ENCODE results near the gene CAMTA1.

Gene CAMTA1

DNA sequence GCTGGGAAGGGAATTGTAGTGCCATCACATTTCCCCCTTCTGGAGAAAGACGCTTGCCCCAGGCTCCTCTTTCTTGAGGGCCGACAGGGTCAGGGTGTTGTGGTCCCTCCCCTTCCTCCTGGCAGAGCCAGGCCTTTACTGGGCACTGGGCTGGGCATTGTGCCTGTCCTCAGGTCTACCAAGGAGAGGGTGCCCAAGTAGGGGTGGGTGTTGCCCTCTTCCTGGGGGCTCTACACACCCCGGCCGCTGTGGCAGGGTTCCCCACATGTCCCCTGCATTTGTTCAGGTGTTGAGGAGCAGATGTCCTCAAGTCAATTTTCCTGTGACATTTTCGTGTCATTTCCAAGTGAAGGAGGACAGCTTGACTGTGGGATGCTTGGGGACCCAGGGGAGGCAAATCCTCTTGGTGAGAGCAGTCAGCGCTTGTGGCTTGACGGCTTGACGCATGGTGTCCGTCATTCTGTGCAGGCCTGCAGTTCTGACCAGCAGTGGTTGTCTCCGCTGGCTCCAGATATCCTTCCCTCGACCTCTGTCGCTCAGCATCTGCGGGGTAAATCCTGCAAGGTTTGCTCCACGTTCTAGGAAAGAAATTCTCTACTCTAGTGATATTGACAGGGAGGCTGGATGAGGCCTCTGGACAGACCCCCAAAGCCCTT lies 804.0 kb downstream of the CAMTA1 start:
- no peaks in the 10 kb centered on the region for H3K9me3 ChIP-seq (ENCODE audit: control insufficient read depth, low read length)
- no peak overlapping the region for H3K4me3 ChIP-seq (ENCODE audit: insufficient read depth, low read depth, low read length)
- H3K27ac ChIP-seq (ENCODE audit: insufficient read depth, low read depth, low read length, poor library complexity, severe bottlenecking) = no peak overlapping the region
- 92 to 93% methylated on average over 14 of the region's 14 CpGs for WGBS, 2 experiments
- no peaks in the 10 kb centered on the region for H3K36me3 ChIP-seq (ENCODE audit: control insufficient read depth, insufficient read depth, low read length)
- no peaks in the 10 kb centered on the region for H3K27me3 ChIP-seq (ENCODE audit: control insufficient read depth, insufficient read depth, low read length, poor library complexity, severe bottlenecking)
- H3K4me1 ChIP-seq (ENCODE audit: control insufficient read depth, insufficient read depth, low read length) = no peaks in the 10 kb centered on the region

DNA sequence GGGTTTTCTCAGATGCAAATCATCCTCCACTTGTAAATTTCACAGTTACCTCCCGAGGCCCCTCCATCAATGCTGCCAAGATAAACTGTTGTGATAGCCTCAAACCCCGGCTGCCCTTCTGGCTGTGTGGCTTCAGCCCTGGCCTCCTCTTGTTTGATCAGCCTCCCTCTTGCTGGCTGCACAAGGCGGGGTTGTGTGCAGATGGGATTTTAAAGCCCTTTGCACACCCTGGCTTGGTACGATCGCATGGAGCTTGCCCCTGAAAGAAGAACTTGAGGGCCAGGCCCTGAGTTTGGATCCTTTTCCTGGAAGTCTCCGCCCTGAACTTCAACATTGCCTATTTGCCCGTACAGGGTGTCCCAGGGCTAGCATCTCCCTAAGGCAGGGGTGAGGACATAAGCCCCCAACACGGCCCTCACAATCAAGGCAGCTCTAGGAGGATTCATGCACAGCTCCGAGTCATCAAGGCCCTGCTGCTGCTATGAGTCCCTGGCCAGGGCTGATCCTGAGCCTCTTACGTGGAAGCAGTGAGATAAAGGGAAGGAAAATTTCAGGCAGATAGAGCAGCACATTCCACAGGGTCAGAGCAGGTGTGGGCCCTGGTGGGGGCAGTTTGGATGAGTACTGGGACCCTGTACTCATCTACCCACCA lies 804.6 kb downstream of the CAMTA1 start:
- no peaks in the 10 kb centered on the region for H3K27me3 ChIP-seq (ENCODE audit: control insufficient read depth, insufficient read depth, low read length, poor library complexity, severe bottlenecking)
- whole genome bisulfite sequencing, 2 experiments = 90 to 93% methylated on average over 10 of the region's 10 CpGs
- no peaks in the 10 kb centered on the region for H3K9me3 ChIP-seq (ENCODE audit: control insufficient read depth, low read length)
- peaks cover 7% of the 10 kb centered on the region for H3K4me1 ChIP-seq (ENCODE audit: control insufficient read depth, insufficient read depth, low read length)
- no peaks in the 10 kb centered on the region for H3K36me3 ChIP-seq (ENCODE audit: control insufficient read depth, insufficient read depth, low read length)
- no peak overlapping the region for H3K4me3 ChIP-seq (ENCODE audit: insufficient read depth, low read depth, low read length)
- H3K27ac ChIP-seq (ENCODE audit: insufficient read depth, low read depth, low read length, poor library complexity, severe bottlenecking) = no peak overlapping the region

DNA sequence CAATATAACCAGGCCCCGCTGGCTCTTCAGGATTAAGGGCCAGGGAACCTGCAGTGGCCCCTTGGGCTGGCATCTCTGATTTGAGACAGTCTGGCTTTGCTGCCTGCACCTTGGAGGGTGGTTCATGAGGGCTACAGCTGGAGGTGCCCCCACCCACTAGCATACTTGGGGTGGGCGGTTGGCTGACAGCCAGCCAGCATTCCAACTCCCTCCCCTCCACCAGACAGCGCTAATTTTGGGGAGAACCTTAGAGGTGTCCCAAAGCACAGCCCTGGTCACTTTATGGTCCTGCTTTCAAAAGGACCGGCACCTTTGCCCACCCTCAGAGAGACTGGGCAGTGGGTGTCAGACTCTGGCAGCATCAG lies 805.2 kb downstream of the CAMTA1 start:
- Histone ChIP-seq H3K27ac (ENCODE audit: insufficient read depth, low read depth, low read length, poor library complexity, severe bottlenecking) (no peak overlapping the region), H3K9me3 (ENCODE audit: control insufficient read depth, low read length) (no peaks in the 10 kb centered on the region), H3K36me3 (ENCODE audit: control insufficient read depth, insufficient read depth, low read length) (no peaks in the 10 kb centered on the region), H3K27me3 (ENCODE audit: control insufficient read depth, insufficient read depth, low read length, poor library complexity, severe bottlenecking) (no peaks in the 10 kb centered on the region), H3K4me3 (ENCODE audit: insufficient read depth, low read depth, low read length) (no peak overlapping the region), H3K4me1 (ENCODE audit: control insufficient read depth, insufficient read depth, low read length) (peaks cover 7% of the 10 kb centered on the region)
- 94 to 97% methylated on average over 4 of the region's 4 CpGs for WGBS, 2 experiments

GRCh38 chr1:7591565-7591964 lies 806.3 kb downstream of the CAMTA1 start:
- H3K27ac ChIP-seq (ENCODE audit: insufficient read depth, low read depth, low read length, poor library complexity, severe bottlenecking) = no peak overlapping the region
- no peaks in the 10 kb centered on the region for H3K27me3 ChIP-seq (ENCODE audit: control insufficient read depth, insufficient read depth, low read length, poor library complexity, severe bottlenecking)
- 93 to 94% methylated on average over 10 of the region's 10 CpGs for WGBS, 2 experiments
- H3K9me3 ChIP-seq (ENCODE audit: control insufficient read depth, low read length) = no peaks in the 10 kb centered on the region
- no peaks in the 10 kb centered on the region for H3K36me3 ChIP-seq (ENCODE audit: control insufficient read depth, insufficient read depth, low read length)
- peaks cover 10% of the 10 kb centered on the region for H3K4me1 ChIP-seq (ENCODE audit: control insufficient read depth, insufficient read depth, low read length)
- no peak overlapping the region for H3K4me3 ChIP-seq (ENCODE audit: insufficient read depth, low read depth, low read length)

DNA sequence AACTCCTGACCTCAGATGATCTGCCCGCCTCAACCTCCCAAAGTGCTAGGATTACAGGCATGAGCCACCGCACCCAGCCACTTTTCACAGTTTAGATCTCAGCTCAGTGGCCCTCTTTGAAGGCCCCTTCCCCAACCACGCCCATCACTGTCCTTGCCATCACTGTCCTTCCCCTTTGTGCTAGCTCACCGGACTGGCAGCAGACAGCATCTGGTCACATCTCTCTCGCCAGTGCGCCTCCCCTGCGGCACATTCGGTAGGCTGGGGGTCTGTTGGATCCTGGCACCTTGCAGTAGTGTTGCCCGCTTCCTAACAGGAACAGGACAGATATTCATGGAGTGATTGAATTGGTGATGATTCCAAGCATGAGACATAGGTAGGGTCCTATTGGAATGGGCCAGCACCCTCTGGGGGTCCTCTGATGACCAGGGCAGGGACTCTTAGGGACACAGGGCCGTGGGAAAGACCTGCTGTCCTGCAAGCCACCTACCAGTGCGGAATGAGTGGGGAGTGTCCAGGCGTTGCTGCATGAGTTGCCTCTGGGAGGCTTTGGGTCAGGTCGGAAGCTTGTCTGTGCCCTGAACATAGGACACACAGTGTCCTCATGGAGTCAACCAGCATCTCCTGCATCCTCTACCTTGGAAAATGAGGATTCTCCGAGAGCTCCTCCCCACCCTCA lies 807.0 kb downstream of the CAMTA1 start:
- Histone ChIP-seq H3K27ac (ENCODE audit: insufficient read depth, low read depth, low read length, poor library complexity, severe bottlenecking) (no peak overlapping the region), H3K27me3 (ENCODE audit: control insufficient read depth, insufficient read depth, low read length, poor library complexity, severe bottlenecking) (no peaks in the 10 kb centered on the region), H3K9me3 (ENCODE audit: control insufficient read depth, low read length) (no peaks in the 10 kb centered on the region), H3K36me3 (ENCODE audit: control insufficient read depth, insufficient read depth, low read length) (no peaks in the 10 kb centered on the region), H3K4me3 (ENCODE audit: insufficient read depth, low read depth, low read length) (no peak overlapping the region), H3K4me1 (ENCODE audit: control insufficient read depth, insufficient read depth, low read length) (peaks cover 10% of the 10 kb centered on the region)
- WGBS, 2 experiments = 94 to 95% methylated on average over 14 of the region's 14 CpGs

- Histone ChIP-seq H3K4me1 (ENCODE audit: control insufficient read depth, insufficient read depth, low read length) (peaks cover 10% of the 10 kb centered on the region), H3K27me3 (ENCODE audit: control insufficient read depth, insufficient read depth, low read length, poor library complexity, severe bottlenecking) (no peaks in the 10 kb centered on the region), H3K27ac (ENCODE audit: insufficient read depth, low read depth, low read length, poor library complexity, severe bottlenecking) (no peak overlapping the region), H3K9me3 (ENCODE audit: control insufficient read depth, low read length) (no peaks in the 10 kb centered on the region), H3K36me3 (ENCODE audit: control insufficient read depth, insufficient read depth, low read length) (no peaks in the 10 kb centered on the region), H3K4me3 (ENCODE audit: insufficient read depth, low read depth, low read length) (no peak overlapping the region)
- 63 to 70% methylated on average over 5 of the region's 5 CpGs for WGBS, 2 experiments
Measured at GRCh38 chr1:7594002-7594713, 808.9 kb downstream of the CAMTA1 start.

- no peak overlapping the region for H3K27ac ChIP-seq (ENCODE audit: insufficient read depth, low read depth, low read length, poor library complexity, severe bottlenecking)
- no peak overlapping the region for H3K4me3 ChIP-seq (ENCODE audit: insufficient read depth, low read depth, low read length)
- H3K9me3 ChIP-seq (ENCODE audit: control insufficient read depth, low read length) = no peaks in the 10 kb centered on the region
- H3K4me1 ChIP-seq (ENCODE audit: control insufficient read depth, insufficient read depth, low read length) = peaks cover 10% of the 10 kb centered on the region
- no peaks in the 10 kb centered on the region for H3K36me3 ChIP-seq (ENCODE audit: control insufficient read depth, insufficient read depth, low read length)
- WGBS, 2 experiments = 91 to 93% methylated on average over 13 of the region's 13 CpGs
- H3K27me3 ChIP-seq (ENCODE audit: control insufficient read depth, insufficient read depth, low read length, poor library complexity, severe bottlenecking) = no peaks in the 10 kb centered on the region
Measured at GRCh38 chr1:7594714-7595295, 809.6 kb downstream of the CAMTA1 start.

- H3K4me3 ChIP-seq (ENCODE audit: insufficient read depth, low read depth, low read length) = no peak overlapping the region
- H3K9me3 ChIP-seq (ENCODE audit: control insufficient read depth, low read length) = no peaks in the 10 kb centered on the region
- no peaks in the 10 kb centered on the region for H3K36me3 ChIP-seq (ENCODE audit: control insufficient read depth, insufficient read depth, low read length)
- H3K27me3 ChIP-seq (ENCODE audit: control insufficient read depth, insufficient read depth, low read length, poor library complexity, severe bottlenecking) = no peaks in the 10 kb centered on the region
- no peak overlapping the region for H3K27ac ChIP-seq (ENCODE audit: insufficient read depth, low read depth, low read length, poor library complexity, severe bottlenecking)
- whole genome bisulfite sequencing, 2 experiments = 87 to 89% methylated on average over 8 of the region's 8 CpGs
- H3K4me1 ChIP-seq (ENCODE audit: control insufficient read depth, insufficient read depth, low read length) = peaks cover 10% of the 10 kb centered on the region
Measured at GRCh38 chr1:7595336-7595735, 810.1 kb downstream of the CAMTA1 start.

- H3K27me3 ChIP-seq (ENCODE audit: control insufficient read depth, insufficient read depth, low read length, poor library complexity, severe bottlenecking) = no peaks in the 10 kb centered on the region
- peaks cover 10% of the 10 kb centered on the region for H3K4me1 ChIP-seq (ENCODE audit: control insufficient read depth, insufficient read depth, low read length)
- no peaks in the 10 kb centered on the region for H3K36me3 ChIP-seq (ENCODE audit: control insufficient read depth, insufficient read depth, low read length)
- H3K27ac ChIP-seq (ENCODE audit: insufficient read depth, low read depth, low read length, poor library complexity, severe bottlenecking) = no peak overlapping the region
- no peaks in the 10 kb centered on the region for H3K9me3 ChIP-seq (ENCODE audit: control insufficient read depth, low read length)
- whole genome bisulfite sequencing, 2 experiments = 88 to 90% methylated on average over 10 of the region's 10 CpGs
- H3K4me3 ChIP-seq (ENCODE audit: insufficient read depth, low read depth, low read length) = no peak overlapping the region
Measured at GRCh38 chr1:7596126-7596965, 811.1 kb downstream of the CAMTA1 start.
